Liver (tissue), 3 donors: ENCODE measurements around the gene UNC79.

Experiments
- CTCF ChIP-seq: fragments of 150-350 bp; IDR thresholded peaks from 2 replicates; pipeline ENCODE4 v1.5.1; 2017; ENCODE audit warnings: improper control_type of control experiment, low read depth, low read length; ENCODE audit not compliant: missing input control
- JUND ChIP-seq, 2 donors: IDR thresholded peaks; 2 replicates each; pipeline ENCODE4 v1.6.1; 2016; ENCODE audit warnings: antibody characterized with exemption in 2 of 2
- YY1 ChIP-seq: IDR thresholded peaks from 2 replicates; pipeline ENCODE4 v1.6.1; 2016; ENCODE audit warnings: antibody characterized with exemption, mild to moderate bottlenecking
- donor health status: healthy.
- donor health status: healthy.

- TF ChIP-seq CTCF (no peak), JUND (IDR thresholded peaks at IDR 0.05) (no peak), YY1 (no peak)
Observed at GRCh38 chr14:93701562-93701961, 270.8 kb downstream of the UNC79 start.
